Fibroblast of lung (primary cell): ENCODE results near the gene RNLS. TPM values are rescaled to one million over a fixed set of nuclear protein-coding genes. Genes with fewer than 3 reads are reported as not detected.

Source experiments
- DNase-seq, 2 donors: peaks; one replicate each; pipeline versions ENCODE4 v3.0.0 to v3.0.0-alpha.2; 2010; ENCODE audit warnings: low read depth in 2 of 2
- H2AFZ ChIP-seq: 2 replicates; pipeline ENCODE4 v1.5.1; 2012; ENCODE audit warnings: low read length, control low read depth, inconsistent platforms
- H3K27ac ChIP-seq: 2 replicates; pipeline ENCODE4 v1.5.1; 2011; ENCODE audit warnings: low read length, control low read depth; ENCODE audit not compliant: insufficient read depth
- H3K27me3 ChIP-seq: 2 replicates; pipeline ENCODE4 v1.5.1; 2011; ENCODE audit warnings: mild to moderate bottlenecking, low read length; ENCODE audit not compliant: control insufficient read depth, insufficient read depth
- H3K36me3 ChIP-seq: 2 replicates; pipeline ENCODE4 v1.5.1; 2011; ENCODE audit warnings: low read length; ENCODE audit not compliant: control insufficient read depth, insufficient read depth
- H3K4me1 ChIP-seq: 2 replicates; pipeline ENCODE4 v1.5.1; 2011; ENCODE audit warnings: low read length; ENCODE audit not compliant: control insufficient read depth, insufficient read depth; ENCODE audit errors: extremely low read depth
- H3K4me2 ChIP-seq: 2 replicates; pipeline ENCODE4 v1.5.1; 2011; ENCODE audit warnings: low read length, control low read depth; ENCODE audit not compliant: insufficient read depth; ENCODE audit errors: extremely low read depth
- H3K4me3 ChIP-seq, 4 experiments: fragments of 200-600 bp in 1 of 4; sonication (generic) in 1 of 4; replicated peaks in 1 of 4; 2 replicates each; pipeline ENCODE4 v1.5.1; 2011 to 2016; ENCODE audit warnings: low read length in 4 of 4, low read depth in 3 of 4, mild to moderate bottlenecking in 3 of 4, control low read depth in 2 of 4, inconsistent platforms in 1 of 4, mixed read lengths in 1 of 4; ENCODE audit not compliant: insufficient read depth in 1 of 4; ENCODE audit errors: control extremely low read depth in 1 of 4
- H3K79me2 ChIP-seq: 2 replicates; pipeline ENCODE4 v1.5.1; 2012; ENCODE audit warnings: mild to moderate bottlenecking, low read length, inconsistent platforms; ENCODE audit not compliant: control insufficient read depth, insufficient read depth
- H3K9ac ChIP-seq: 2 replicates; pipeline ENCODE4 v1.5.1; 2011; ENCODE audit warnings: mild to moderate bottlenecking, low read length, control low read depth; ENCODE audit not compliant: insufficient read depth
- H3K9me3 ChIP-seq: 2 replicates; pipeline ENCODE4 v1.5.1; 2012; ENCODE audit warnings: low read depth, low read length; ENCODE audit not compliant: control insufficient read depth, insufficient read depth
- H4K20me1 ChIP-seq: 2 replicates; pipeline ENCODE4 v1.5.1; 2011; ENCODE audit warnings: low read length; ENCODE audit not compliant: control insufficient read depth, insufficient read depth; ENCODE audit errors: extremely low read depth
- CTCF ChIP-seq, 2 donors: IDR thresholded peaks in 1 of 2; conservative IDR thresholded peaks in 1 of 2; 1 replicate in 1 of 2; 2 replicates in 1 of 2; pipeline ENCODE4 v1.5.1; 2011 to 2012; ENCODE audit warnings: low read length in 2 of 2, control low read depth in 1 of 2, inconsistent platforms in 1 of 2, low read depth in 1 of 2, mild to moderate bottlenecking in 1 of 2
- EZH2 ChIP-seq: IDR thresholded peaks from 2 replicates; pipeline ENCODE4 v1.5.1; 2012; ENCODE audit warnings: low read length, control low read depth, mild to moderate bottlenecking; ENCODE audit errors: missing control alignments
- polyA plus RNA-seq, 2 donors: library from polyadenylated mRNA; depleted of rRNA in 1 of 2; stranded (reverse) in 1 of 2; unstranded in 1 of 2; fragments of >200 nt; gene quantifications; 2 replicates each; pipeline ENCODE4 v1.2.1, GENCODE V29; 2011 to 2012; ENCODE audit warnings: missing spikeins in 1 of 2
- total RNA-seq: library from RNA; depleted of rRNA; stranded (reverse); fragments of >200 nt; gene quantifications from 2 replicates; pipeline ENCODE4 v1.2.1, GENCODE V29; 2014

The RNLS gene
- total and polyA plus RNA-seq, 2 donors (not counting 1 experiment from before 2014, with no cell fraction given), result 16.5 to 18.4 TPM

- no peaks in the 10 kb centered on the region for H4K20me1 ChIP-seq
- no peak overlapping the region for H2AFZ ChIP-seq
- H3K9me3 ChIP-seq, result no peaks in the 10 kb centered on the region
- TF ChIP-seq EZH2, result no peak
- TF ChIP-seq CTCF (conservative IDR thresholded peaks at IDR 0.05 in 1 of 2, IDR thresholded peaks at IDR 0.05 in 1 of 2; ENCODE audit: low read depth in 1 of 2, low read length in 2 of 2), result no peak
- no peaks in the 10 kb centered on the region for H3K36me3 ChIP-seq
- H3K79me2 ChIP-seq, result no peaks in the 10 kb centered on the region
- no peaks in the 10 kb centered on the region for H3K27me3 ChIP-seq
- H3K4me2 ChIP-seq, result no peak overlapping the region
- no peaks in the 10 kb centered on the region for H3K4me1 ChIP-seq
- H3K27ac ChIP-seq, result no peak overlapping the region
- no peak overlapping the region for H3K9ac ChIP-seq
- no peak for DNase-seq
- no peak overlapping the region for H3K4me3 ChIP-seq
Measured at GRCh38 chr10:88428976-88429375, 154.1 kb downstream of the RNLS start.

GRCh38 chr10:88428442-88428841 lies 154.7 kb downstream of the RNLS start:
- Histone ChIP-seq H3K4me3 (no peak overlapping the region), H3K36me3 (no peaks in the 10 kb centered on the region), H2AFZ (no peak overlapping the region), H3K79me2 (no peaks in the 10 kb centered on the region), H3K9me3 (no peaks in the 10 kb centered on the region), H3K27ac (no peak overlapping the region), H3K9ac (no peak overlapping the region), H3K4me2 (no peak overlapping the region), H3K27me3 (no peaks in the 10 kb centered on the region), H4K20me1 (no peaks in the 10 kb centered on the region), H3K4me1 (no peaks in the 10 kb centered on the region)
- no peak for TF ChIP-seq EZH2
- no peak for TF ChIP-seq CTCF (conservative IDR thresholded peaks at IDR 0.05 in 1 of 2, IDR thresholded peaks at IDR 0.05 in 1 of 2; ENCODE audit: low read depth in 1 of 2, low read length in 2 of 2)
- peak; percentile 36 to 50 for DNase-seq

- DNase-seq, result no peak
- Histone ChIP-seq H2AFZ (no peak overlapping the region), H3K4me1 (no peaks in the 10 kb centered on the region), H3K36me3 (no peaks in the 10 kb centered on the region), H3K79me2 (no peaks in the 10 kb centered on the region), H3K27me3 (no peaks in the 10 kb centered on the region), H4K20me1 (no peaks in the 10 kb centered on the region), H3K9ac (no peak overlapping the region), H3K9me3 (no peaks in the 10 kb centered on the region), H3K4me2 (no peak overlapping the region), H3K4me3 (no peak overlapping the region), H3K27ac (no peak overlapping the region)
- TF ChIP-seq EZH2 (no peak), CTCF (conservative IDR thresholded peaks at IDR 0.05 in 1 of 2, IDR thresholded peaks at IDR 0.05 in 1 of 2; ENCODE audit: low read depth in 1 of 2, low read length in 2 of 2) (no peak)
Measured at GRCh38 chr10:88427024-88427423, 156.1 kb downstream of the RNLS start.
